Cardiac fibroblast (primary cell): ENCODE data around the gene NFKBIB.
"Not testable (repeated sequence)": the region's sequence is repeated elsewhere in the genome, so short reads cannot be mapped to it uniquely, and the experiment has no call there.

Experiments used
- DNase-seq, 2 donors: peaks; one replicate each; pipeline versions ENCODE4 v3.0.0 to v3.0.0-alpha.2; 2010; ENCODE audit warnings: low read depth in 2 of 2
- H3K4me3 ChIP-seq, 2 donors: replicated peaks in 1 of 2; 1 replicate in 1 of 2; 2 replicates in 1 of 2; pipeline ENCODE4 v1.5.1; 2011; ENCODE audit warnings: low read depth in 2 of 2, low read length in 2 of 2, mild to moderate bottlenecking in 2 of 2, moderate library complexity in 1 of 2
- CTCF ChIP-seq: IDR thresholded peaks from one replicate; pipeline ENCODE4 v1.5.1; 2011; ENCODE audit warnings: low read depth, mild to moderate bottlenecking, low read length, inconsistent platforms

The NFKBIB gene

DNA sequence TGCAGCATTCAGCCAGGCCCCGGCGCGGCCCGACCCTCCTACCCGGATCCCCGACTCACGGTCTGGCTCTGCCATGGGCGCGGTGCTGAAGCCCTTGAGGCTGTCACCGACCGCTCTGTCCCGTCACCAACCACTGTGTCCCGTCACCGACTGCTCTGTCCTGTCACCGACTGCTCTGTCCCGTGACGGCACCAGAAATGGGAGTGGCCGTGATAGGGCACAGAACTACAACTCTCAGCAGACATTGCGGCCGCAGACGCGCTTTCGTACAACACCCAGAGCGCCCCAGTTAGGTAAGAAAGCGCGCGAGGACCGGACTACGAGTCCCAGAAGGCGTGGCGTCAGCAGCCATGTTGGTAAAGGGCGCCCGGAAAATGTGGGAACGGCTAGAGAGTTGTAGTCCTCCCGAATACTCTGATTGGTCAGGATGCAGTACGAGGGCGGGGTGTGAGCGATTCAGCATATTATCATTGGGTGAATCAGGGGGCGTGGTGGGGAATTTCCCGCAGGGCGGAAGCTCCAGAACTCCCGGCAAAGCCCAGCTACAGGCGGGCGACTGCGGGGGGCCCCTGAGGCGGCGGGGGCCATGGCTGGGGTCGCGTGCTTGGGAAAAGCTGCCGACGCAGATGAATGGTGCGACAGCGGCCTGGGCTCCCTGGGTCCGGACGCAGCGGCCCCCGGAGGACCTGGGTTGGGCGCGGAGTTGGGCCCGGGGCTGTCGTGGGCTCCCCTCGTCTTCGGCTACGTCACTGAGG, at the start of gene NFKBIB, which contains the start of gene SIRT2:
TSS of gene NFKBIB (plus strand) at position 523 of the 755 bp plus-strand sequence. CDS start at position 587, 64 bp downstream.
TSS of gene SIRT2 (minus strand) at position 172 of the 755 bp plus-strand sequence. CDS start at position 75, 97 bp downstream.
- DNase-seq = peak; percentile 99 to 100
- H3K4me3 ChIP-seq = peak within 1 kb of the TSS; percentile 78 to 93
- TF ChIP-seq CTCF = no peak

DNA sequence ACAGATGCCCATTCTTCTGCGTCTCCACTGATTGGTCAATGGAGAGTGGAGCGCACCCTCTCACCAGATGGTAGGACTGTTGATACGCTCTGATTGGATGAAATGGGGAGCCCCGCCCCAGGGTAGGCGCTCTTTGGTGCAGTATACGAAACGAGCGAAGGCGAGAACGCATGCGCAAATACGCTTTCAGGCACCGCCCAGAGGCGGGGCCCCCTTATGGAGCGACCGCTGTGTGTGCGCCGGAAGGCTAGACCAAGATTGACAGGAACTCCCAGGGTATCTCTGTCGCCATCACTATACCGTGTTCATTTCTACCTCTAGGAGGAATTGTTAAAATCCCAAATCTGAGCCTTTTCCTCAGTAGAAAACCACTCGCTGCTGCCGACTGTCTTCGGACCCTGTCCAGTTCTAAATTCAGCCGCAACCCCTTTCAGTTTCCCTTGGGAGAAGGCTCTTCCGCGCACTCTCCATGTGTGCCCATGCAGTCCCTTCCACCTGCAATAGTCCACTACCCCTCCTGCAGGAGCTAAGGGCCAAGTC, 49.3 kb upstream of the NFKBIB start:
- H3K4me3 ChIP-seq = peak overlapping the region; percentile 64 to 78
- peak in 1 of 2 donors; percentile 100 for DNase-seq
- TF ChIP-seq CTCF = no peak

- H3K4me3 ChIP-seq = peak overlapping the region; percentile 64 to 78
- DNase-seq = no peak
Observed at GRCh38 chr19:38850976-38851621, 48.7 kb upstream of the NFKBIB start.

DNA sequence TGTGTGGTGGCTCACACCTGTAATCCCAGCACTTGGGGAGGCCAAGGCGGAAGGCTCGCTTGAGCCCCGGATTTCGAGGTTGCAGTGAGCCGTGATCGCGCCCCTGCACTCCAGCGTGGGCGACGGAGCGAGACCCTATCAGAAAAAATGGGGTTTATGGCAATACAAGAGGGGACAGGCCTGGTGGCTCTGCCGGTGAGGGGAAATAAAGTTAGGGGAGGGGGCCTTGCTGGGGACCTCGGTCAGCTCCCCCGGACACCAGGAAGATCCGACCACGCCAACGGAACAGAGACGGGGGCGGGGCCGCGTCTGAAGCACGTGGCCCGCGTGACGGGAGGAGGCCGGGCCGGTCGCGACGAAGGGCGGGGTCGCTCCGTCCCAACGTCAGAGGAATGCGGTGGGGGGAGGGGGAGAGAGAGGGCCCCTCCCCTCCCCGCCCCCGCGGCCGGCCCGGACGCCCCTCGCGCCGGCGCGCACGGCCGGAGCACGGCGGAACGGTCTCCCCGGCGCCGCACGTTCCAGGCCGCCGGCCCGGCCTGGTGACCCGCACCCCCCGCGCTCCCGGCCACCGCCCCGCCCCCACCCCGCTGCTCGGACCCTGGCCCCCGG, 48.0 kb upstream of the NFKBIB start:
- TF ChIP-seq CTCF = no peak
- H3K4me3 ChIP-seq = peak overlapping the region; percentile 78 to 81
- DNase-seq = peak; percentile 90 to 96

More at GRCh38 chr19:38850976-38851621, 48.7 kb upstream of the NFKBIB start:
- TF ChIP-seq CTCF = no peak

GRCh38 chr19:38852231-38853044, 47.3 kb upstream of the NFKBIB start:
- H3K4me3 ChIP-seq = peak overlapping the region; percentile 78 to 81
- DNase-seq = peak; percentile 57 to 76
- TF ChIP-seq CTCF = no peak

- H3K4me3 ChIP-seq = peak overlapping the region in 1 of 2 donors; percentile 81
- DNase-seq = no peak
- TF ChIP-seq CTCF = no peak
Observed at GRCh38 chr19:38853214-38853613, 46.6 kb upstream of the NFKBIB start.

DNA sequence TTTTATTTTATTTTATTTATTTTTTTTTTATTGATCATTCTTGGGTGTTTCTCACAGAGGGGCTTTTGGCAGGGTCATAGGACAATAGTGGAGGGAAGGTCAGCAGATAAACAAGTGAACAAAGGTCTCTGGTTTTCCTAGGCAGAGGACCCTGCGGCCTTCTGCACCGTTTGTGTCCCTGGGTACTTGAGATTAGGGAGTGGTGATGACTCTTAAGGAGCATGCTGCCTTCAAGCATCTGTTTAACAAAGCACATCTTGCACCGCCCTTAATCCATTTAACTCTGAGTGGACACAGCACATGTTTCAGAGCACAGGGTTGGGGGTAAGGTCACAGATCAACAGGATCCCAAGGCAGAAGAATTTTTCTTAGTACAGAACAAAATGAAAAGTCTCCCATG, 44.8 kb upstream of the NFKBIB start:
- H3K4me3 ChIP-seq, DNase-seq: not testable (repeated sequence)

- DNase-seq, H3K4me3 ChIP-seq: not testable (repeated sequence)
Observed at GRCh38 chr19:38855751-38856150, 44.0 kb upstream of the NFKBIB start.
